ENCODE measurements around the gene UBA52. TPM values are rescaled to one million over a fixed set of nuclear protein-coding genes. Genes with fewer than 3 reads are reported as not detected.

The UBA52 gene
- total RNA-seq, 3 donors from 2014 or later (not counting 1 experiment from before 2014, with no cell fraction given), result 1,016 to 1,271 (median 1,271) TPM

- no peak for TF ChIP-seq CTCF (IDR thresholded peaks at IDR 0.05)
- Histone ChIP-seq H3K9me3 (ENCODE audit: control insufficient read depth, insufficient read depth, low read length) (no peaks in the 10 kb centered on the region), H3K4me1 (ENCODE audit: control insufficient read depth, insufficient read depth, low read length) (peaks cover 45% of the 10 kb centered on the region), H3K36me3 (ENCODE audit: control insufficient read depth, insufficient read depth, low read length) (peaks cover 4% of the 10 kb centered on the region), H3K4me3 (ENCODE audit: low read length) (no peak overlapping the region), H3K27ac (ENCODE audit: low read length) (no peak overlapping the region), H3K27me3 (ENCODE audit: control insufficient read depth, insufficient read depth, low read length) (peaks cover 2% of the 10 kb centered on the region)
- peaks cover 5 to 40% of the 10 kb centered on the region in 2 donors for H3K4me1 Mint-ChIP-seq
- 65% methylated on average over 20 of the region's 25 CpGs for WGBS (ENCODE audit: insufficient coverage)
- no peaks in the 10 kb centered on the region for H3K36me3 Mint-ChIP-seq
- ATAC-seq (no peak), DNase-seq (peak in 1 of 2 donors; percentile 40)
- peak overlapping the region; percentile 74 for H3K4me3 Mint-ChIP-seq
- H3K9me3 Mint-ChIP-seq, result no peaks in the 10 kb centered on the region
- H3K27me3 Mint-ChIP-seq (ENCODE audit: low read depth in 2 of 2), result no peaks in the 10 kb centered on the region
- H3K27ac Mint-ChIP-seq, result peak overlapping the region; percentile 29 to 62
- intact Hi-C loops (cut with micrococcal nuclease), result no loop called here
These were observed 21.9 kb downstream of the UBA52 start for GRCh38 chr19:18593367-18594095.

- no peaks in the 10 kb centered on the region for H3K27me3 Mint-ChIP-seq (ENCODE audit: low read depth in 2 of 2)
- H3K27me3 ChIP-seq (ENCODE audit: control insufficient read depth, insufficient read depth, low read length), result peaks cover 6% of the 10 kb centered on the region
- no peaks in the 10 kb centered on the region for H3K9me3 Mint-ChIP-seq
- intact Hi-C loops (cut with micrococcal nuclease), result no loop called here
- H3K4me3 Mint-ChIP-seq, result peak overlapping the region; percentile 88
- H3K4me1 Mint-ChIP-seq, result peaks cover 5 to 37% of the 10 kb centered on the region in 2 donors
- no peaks in the 10 kb centered on the region for H3K9me3 ChIP-seq (ENCODE audit: control insufficient read depth, insufficient read depth, low read length)
- peaks cover 42% of the 10 kb centered on the region for H3K4me1 ChIP-seq (ENCODE audit: control insufficient read depth, insufficient read depth, low read length)
- no peaks in the 10 kb centered on the region for H3K36me3 Mint-ChIP-seq
- peak; percentile 85 for TF ChIP-seq CTCF (IDR thresholded peaks at IDR 0.05)
- H3K27ac ChIP-seq (ENCODE audit: low read length), result peak overlapping the region; percentile 25
- H3K36me3 ChIP-seq (ENCODE audit: control insufficient read depth, insufficient read depth, low read length), result peaks cover 4% of the 10 kb centered on the region
- WGBS (ENCODE audit: insufficient coverage), result under 1% methylated on average over 47 of the region's 54 CpGs
- DNase-seq (peak; percentile 76 to 88), ATAC-seq (peak; percentile 82 to 88 (median 83))
- H3K27ac Mint-ChIP-seq, result peak overlapping the region in 1 of 2 donors; percentile 62
- peak overlapping the region; percentile 44 for H3K4me3 ChIP-seq (ENCODE audit: low read length)
These were observed 22.6 kb downstream of the UBA52 start for GRCh38 chr19:18594096-18594823.

- H3K27me3 Mint-ChIP-seq (ENCODE audit: low read depth in 2 of 2), result no peaks in the 10 kb centered on the region
- no peak for ATAC-seq
- H3K27ac Mint-ChIP-seq, result peak overlapping the region in 1 of 2 donors; percentile 62
- peaks cover 5 to 30% of the 10 kb centered on the region in 2 donors for H3K4me1 Mint-ChIP-seq
- no peaks in the 10 kb centered on the region for H3K9me3 Mint-ChIP-seq
- peak overlapping the region; percentile 25 for H3K27ac ChIP-seq (ENCODE audit: low read length)
- WGBS (ENCODE audit: insufficient coverage), result 24% methylated on average over 26 of the region's 26 CpGs
- DNase-seq, result no peak
- intact Hi-C loops (cut with micrococcal nuclease), result loop anchor here (1.0 kb wide), 1 partner anchor 252 kb away; no protein-coding TSS in a partner anchor
- no peak for TF ChIP-seq CTCF (IDR thresholded peaks at IDR 0.05)
- H3K4me3 ChIP-seq (ENCODE audit: low read length), result peak overlapping the region; percentile 44
- H3K36me3 Mint-ChIP-seq, result no peaks in the 10 kb centered on the region
- peaks cover 11% of the 10 kb centered on the region for H3K27me3 ChIP-seq (ENCODE audit: control insufficient read depth, insufficient read depth, low read length)
- peaks cover 4% of the 10 kb centered on the region for H3K36me3 ChIP-seq (ENCODE audit: control insufficient read depth, insufficient read depth, low read length)
- peak overlapping the region; percentile 88 for H3K4me3 Mint-ChIP-seq
- H3K9me3 ChIP-seq (ENCODE audit: control insufficient read depth, insufficient read depth, low read length), result no peaks in the 10 kb centered on the region
- peaks cover 36% of the 10 kb centered on the region for H3K4me1 ChIP-seq (ENCODE audit: control insufficient read depth, insufficient read depth, low read length)
These were observed 23.2 kb downstream of the UBA52 start for GRCh38 chr19:18594824-18595373.
